Inflammatory macrophage treated with lipopolysaccharide for 4 hours (primary cell): Measurements from ENCODE around the gene GPT2.

Source experiments
- DNase-seq: peaks from one replicate; pipeline ENCODE4 v3.0.0-alpha.2; 2020

The GPT2 gene, protein sequence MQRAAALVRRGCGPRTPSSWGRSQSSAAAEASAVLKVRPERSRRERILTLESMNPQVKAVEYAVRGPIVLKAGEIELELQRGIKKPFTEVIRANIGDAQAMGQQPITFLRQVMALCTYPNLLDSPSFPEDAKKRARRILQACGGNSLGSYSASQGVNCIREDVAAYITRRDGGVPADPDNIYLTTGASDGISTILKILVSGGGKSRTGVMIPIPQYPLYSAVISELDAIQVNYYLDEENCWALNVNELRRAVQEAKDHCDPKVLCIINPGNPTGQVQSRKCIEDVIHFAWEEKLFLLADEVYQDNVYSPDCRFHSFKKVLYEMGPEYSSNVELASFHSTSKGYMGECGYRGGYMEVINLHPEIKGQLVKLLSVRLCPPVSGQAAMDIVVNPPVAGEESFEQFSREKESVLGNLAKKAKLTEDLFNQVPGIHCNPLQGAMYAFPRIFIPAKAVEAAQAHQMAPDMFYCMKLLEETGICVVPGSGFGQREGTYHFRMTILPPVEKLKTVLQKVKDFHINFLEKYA

DNA sequence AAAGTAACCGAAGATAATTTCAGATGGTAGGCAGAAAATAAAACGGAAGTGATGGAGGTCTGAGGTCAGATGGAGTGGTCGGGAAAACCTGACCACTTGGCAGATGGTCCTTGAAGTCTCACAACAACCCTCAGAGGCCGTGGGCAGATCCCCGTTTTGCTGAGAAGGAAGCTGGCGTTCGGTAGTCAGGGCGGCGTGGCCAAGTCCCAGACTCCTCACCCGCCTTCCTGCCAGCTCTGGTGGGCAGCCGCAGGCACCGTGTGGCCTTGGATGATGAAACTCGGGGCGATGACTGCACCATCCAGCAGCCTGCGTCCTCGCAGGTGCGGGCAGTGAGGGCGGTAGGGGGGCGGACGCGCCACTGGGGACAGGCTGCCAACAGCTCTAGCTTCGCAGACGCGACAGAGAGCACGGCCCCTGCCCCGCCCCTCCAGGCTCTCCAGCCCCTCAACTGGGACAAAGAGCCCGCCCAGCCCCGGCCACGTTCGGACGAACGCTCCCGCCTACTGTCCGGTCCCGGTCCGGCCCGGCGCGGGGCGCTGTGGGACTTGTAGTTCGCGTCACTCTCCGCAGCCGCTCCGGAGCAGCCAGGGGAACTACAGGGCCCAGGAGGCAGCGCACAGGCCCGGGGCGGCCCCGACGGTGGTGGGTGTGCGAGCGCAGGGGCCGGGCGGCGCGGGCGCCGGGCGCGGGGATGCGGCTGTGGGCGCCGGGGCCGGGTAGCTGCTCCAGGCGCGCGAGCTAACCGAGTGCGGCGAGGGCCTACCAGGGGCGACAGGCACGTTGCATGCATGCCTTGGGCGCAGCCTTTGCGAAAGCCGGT is at the start of gene GPT2:
Gene GPT2 (plus strand): TSS at position 673 of the 823 bp plus-strand sequence. CDS start 354 bp downstream, outside the sequence.
- DNase-seq: peak; percentile 91

DNA sequence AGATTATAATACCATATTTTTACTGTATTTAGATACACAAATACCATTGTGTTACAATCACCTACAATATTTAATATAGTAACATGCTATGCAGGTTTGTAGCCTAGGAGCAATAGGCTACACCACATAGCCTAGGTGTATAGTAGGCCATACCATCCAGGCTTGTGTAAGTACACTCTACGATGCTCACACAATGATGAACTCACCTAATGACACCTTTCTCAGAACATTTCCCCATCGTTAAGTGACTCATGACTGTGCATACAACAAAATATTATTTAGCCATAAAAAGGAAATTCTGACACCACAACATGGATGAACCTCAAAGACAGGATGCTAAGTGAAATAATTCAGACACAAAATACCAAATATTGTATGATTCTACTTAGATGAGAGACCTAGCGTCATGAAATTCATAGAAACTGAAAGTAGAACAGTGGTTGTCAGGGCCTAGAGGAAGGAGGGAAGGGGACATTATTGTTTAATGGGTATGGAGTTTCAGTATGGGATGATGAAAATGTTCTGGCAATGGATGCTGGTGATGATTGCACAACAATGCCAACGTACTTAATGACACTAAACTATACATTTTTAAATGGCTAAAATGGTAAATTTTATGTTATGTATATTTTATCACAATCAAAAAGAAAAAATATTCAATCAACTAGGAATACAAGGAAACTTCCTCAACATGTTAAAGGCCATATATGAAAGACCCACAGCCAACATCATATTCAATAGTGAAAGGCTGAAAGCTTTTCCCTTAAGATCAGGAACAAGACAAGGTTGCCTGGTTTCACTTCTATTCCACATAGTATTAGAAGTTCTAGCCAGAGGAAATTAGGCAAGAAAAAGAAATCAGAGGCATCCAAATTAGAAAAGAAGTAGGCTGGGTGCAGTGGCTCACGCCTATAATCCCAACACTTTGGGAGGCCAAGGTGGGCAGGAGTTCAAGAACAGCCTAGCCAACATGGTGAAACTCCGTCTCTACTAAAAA is 47.3 kb upstream of the GPT2 start:
- peak; percentile 76 for DNase-seq

DNA sequence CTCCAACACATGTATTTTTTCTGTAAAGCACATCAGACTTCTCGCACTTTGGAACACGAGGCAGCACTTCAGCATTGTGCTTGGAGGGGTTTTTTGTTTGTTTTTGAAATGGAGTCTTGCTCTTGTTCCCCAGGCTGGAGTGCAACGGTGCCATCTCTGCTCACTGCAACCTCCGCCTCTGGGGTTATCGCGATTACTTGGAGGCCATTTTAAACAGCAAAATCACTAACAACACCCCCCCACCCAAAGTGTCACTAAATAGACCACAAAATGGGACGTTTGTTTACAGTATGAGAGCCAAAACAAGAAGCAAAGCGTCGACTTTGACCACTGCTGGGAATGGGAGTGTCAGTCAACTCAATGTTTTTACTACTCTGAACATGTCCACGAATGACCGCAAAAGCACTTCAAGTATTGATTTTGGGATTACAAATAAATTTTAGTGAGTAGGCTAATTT is 44.1 kb upstream of the GPT2 start:
- no peak for DNase-seq

DNA sequence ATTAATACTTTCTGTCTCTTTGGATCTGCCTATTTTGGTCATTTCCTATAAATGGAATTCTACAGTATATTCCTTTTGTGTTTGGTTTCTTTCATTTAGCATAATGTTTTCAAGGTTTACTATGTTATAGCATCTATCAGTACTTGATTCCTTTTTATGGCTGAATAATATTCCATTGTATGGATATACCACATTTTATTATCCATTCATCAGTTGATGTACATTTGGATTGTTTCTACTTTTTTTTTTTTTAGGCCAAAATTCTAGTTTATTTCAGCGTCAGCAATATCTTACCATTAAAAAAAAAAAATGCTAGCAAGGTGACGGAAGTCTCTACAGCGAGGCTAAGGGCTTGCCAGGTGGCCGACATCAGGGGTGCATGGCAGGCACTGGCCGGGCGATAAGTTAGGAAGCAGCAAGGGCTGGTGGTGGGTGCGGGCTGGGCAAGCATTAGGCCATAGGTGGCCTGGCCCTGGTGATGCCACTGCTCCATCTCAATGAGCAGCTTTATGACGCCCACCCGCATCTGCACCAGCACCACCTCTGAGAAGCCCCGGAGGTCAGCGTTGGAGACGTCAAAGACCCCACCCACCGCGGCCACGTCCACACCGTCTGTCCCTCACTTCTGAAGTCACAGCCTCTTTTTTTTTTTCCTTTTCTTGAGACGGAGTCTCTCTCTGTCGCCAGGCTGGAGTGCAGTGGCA is 41.8 kb upstream of the GPT2 start:
- DNase-seq: no peak

DNA sequence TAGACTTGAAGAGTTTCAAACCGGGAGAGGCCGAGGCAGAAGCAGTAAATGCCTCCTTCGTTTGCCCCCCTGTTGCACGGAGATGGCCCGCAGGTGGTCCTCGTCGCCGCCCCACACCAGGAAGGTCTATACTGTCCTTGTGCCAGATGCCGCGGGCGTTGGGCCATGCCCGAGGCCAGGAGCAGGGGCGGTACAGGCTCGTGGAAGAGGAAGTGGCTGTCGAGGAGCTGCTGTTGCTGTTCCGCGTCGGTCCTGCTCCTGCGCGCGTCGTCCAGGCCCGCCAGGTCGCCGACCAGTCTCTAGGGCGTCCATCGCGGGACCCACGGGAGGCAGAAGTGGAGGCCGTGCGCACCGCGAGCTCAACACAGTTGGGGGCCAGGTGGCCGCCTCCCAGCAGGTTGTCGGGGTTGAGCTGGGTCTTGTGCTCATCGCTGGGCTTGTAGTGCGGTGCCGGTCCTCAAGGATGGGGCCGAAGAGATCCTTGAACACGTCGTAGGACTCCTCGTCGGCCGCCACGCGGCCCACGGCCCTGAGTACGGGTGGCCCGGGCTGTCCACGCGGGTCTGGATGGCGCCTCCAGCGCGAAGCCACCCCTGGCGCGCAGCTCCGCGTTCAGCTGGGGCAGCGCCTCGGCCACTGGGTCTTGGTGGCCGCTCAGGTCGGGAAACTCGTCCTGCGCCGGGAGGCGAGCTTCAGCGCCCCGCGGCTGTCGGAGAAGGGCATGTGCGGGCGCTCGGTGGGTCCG is 40.1 kb upstream of the GPT2 start:
- DNase-seq: peak; percentile 21

DNA sequence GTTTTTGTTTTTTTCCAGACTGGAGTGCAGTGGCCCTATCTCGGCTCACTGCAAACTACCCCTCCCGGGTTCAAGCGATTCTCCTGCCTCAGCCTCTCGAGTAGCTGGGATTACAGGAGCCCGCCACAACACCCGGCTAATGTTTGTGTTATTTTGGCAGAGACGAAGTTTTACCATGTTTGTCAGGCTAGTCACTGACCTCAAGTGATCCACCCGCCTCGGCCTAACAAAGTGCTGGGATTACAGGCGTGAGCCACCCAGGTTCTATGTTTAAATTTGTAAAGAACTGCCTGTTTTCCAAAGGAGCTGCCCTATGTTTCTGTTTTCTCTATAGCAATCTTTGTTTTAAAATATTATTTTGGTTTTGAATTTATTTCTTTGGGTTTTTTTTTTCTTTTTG is 39.4 kb upstream of the GPT2 start:
- DNase-seq: no peak

DNA sequence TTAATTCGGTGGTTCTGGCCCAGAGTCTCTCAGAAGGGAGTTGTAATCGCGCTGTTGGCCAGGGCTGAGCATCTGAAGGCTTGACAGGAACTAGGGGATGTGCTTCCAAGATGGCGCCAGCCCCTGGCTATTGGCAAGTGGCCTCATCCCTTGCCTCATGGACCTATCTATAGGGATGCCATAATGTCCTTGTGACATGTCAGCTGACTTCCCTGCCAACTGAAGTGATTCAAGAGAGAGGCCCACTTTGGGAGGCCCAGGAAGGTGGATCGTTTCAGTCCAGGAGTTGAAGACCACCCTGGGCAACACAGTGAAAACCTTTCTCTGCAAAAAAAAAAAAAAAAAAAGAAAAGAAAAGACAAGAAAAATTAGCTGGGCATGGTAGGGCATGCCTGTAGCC is 38.2 kb upstream of the GPT2 start:
- DNase-seq: no peak

DNA sequence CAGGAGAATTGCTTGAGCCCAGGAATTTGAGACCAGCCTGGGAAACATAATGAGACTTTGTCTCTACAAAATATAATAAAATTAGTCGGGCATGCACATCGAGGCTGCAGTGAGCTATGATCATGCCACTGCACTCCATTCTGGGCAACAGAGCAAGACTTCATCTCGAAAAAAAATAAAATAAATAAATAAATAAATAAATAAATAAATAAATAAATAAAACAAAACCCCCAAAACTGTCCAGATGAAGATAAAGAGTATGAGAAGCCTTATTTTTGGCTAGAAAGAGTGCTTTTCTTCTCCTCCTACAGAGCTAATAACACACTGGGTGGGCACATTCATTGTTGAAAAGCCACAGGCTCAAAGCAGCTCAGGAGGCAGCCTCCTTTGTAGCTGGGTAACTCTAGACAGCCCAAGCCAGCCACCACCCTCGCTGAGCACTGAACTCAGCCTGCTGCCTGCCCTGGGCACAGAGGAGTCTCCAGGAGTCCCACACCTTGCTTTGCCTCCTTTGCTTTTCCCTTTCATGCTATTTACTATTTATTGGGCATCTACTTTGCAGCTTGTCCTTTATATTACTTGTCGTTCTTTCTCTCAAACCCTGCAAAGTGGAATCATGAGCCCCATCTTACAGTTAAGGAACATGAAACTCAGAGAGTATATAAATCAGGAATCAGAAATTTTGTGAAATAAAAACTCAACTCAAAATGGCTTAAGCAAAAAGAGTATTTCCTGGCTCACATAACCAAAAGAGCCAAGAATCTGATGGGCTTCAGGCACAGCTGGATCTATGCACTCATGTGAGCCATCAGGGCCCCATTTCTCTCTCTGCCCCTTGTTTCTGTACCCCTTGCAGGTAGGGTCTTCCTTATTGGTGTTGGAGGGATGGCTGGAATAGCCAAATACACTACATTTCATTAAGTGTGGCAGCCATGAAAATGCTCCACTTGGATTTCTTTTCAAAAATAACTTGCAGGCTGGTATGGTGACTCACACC is 35.1 kb upstream of the GPT2 start:
- DNase-seq: no peak

DNA sequence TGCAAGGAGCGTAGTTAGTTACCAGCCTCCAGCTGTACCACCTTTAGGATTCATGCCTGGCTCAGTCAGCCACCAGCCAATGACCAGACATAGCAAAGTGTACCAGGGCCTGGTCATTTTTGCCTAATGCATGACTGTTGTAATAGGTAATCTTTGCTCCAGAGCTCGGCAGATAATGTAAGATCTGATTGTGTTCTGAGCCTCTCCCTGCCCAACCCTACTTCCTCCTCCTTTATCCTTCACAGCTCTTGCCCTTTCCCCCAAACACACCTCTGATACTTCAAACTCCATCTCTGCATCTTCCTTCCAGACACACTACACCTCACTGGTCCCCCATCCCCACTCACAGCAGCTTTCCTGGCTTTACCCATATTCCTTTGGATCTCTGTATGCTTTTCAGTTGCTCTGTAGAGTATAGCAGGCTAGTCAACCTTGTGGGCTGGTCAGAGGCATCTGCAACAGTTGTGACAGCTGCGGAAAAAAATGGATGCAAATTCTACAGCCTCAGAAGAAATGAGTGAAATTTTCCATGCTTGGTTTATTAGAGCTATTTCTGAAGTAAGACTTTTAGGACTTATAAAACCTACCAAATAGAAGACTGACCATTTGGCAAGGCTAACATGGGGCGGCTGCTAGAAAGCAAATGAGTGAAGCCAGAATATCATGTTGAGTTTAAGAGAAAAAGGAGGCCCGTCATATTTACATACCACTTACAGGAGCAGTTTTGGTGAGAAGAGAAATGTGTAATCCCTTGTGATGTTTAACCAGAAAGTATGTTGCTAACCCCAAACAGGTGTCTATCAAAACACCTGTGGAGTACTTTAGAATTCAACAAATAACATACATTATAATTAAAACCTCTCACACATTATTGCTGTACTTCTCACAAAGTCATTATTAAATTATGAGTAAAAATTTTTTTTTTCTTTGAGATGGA is 33.3 kb upstream of the GPT2 start:
- no peak for DNase-seq

DNA sequence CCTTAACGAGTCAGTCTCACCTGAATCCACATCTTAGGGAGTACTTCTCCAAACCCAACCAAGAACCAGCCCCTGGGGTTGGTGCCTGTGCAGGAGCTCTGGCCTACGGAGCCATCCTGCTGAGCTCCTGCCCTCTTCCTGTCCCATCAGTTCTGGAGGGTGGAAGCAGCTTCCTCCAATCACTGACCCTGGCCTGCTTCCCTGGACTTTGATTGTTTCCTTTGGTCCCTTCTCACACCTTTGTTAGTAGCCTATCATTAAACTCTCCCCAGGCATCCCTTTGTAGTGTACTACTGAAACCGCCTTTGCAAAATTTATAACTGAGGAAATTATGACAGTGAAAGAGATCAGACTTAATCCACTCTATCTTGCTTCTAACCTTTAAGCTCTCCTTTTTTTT is 32.0 kb upstream of the GPT2 start:
- DNase-seq: no peak

DNA sequence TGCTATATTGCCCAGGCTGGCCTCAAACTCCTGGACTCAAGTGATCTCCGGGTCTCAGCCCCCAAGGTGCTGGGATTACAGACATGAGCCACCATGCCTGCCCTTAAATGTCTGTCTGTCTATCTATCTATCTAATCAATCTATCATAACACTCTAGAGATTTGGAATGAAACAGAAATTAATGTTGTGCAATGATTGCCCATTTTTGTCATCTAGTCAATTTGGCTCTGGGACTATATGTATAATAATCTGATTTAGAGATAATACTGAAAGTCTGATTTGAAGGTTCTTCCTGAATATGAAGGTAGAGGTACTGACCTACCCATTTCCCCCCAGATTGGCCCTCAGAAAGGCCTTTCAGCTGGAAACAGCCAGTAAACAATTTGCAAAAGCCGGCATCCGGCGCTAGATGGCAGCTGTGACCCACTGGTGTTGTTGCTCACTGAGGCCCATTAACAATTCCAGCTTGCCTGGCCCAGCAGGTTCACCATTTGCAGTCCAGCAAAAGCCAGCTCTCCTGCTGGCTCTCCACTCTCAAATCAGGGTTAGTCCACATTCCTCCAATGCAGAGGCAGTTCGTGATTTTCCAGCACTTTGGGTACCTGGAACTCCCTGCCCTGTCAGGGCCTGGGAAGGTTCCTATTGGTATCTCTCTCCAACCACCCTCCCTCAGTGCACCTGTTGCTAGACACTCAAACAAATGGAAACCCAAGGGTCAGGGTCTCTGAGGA is 30.3 kb upstream of the GPT2 start:
- DNase-seq: peak; percentile 75

DNA sequence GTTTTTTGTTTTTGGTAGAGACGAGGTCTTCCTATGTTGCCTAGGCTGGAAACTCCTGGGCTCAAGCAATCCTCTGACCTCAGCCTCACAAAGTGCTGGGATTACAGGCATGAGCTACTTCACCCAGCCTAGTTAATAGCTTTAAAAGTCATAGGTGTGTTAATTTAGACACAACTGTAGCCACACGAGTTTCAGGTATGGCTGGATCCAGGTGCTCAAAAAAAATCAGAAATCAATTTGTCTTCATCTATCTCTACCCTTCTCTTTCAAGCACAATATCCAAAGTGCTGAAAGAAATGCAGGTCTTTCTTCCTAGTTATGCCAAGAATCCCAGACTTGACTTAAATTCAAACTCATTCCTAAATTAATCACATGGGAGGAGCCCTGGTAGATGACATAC is 29.3 kb upstream of the GPT2 start:
- no peak for DNase-seq

DNA sequence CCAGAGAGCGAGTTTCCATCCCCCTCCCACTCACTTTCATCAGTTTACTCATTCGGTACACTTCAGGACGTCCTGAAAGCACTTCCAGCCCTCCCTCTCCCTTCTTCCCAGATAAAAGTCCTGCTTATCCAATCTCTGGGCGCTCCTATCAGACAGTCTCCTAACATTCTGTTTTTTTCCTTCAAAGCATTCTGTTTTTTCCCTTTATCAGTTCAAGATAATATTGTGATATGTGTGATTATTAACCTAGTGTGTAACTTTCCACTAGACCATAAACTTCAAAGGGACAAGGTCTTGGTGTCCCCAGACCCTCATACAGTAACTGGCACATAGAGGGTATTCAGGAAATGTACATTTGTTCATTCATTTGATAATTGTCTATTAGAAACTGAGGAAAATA is 28.8 kb upstream of the GPT2 start:
- no peak for DNase-seq

DNA sequence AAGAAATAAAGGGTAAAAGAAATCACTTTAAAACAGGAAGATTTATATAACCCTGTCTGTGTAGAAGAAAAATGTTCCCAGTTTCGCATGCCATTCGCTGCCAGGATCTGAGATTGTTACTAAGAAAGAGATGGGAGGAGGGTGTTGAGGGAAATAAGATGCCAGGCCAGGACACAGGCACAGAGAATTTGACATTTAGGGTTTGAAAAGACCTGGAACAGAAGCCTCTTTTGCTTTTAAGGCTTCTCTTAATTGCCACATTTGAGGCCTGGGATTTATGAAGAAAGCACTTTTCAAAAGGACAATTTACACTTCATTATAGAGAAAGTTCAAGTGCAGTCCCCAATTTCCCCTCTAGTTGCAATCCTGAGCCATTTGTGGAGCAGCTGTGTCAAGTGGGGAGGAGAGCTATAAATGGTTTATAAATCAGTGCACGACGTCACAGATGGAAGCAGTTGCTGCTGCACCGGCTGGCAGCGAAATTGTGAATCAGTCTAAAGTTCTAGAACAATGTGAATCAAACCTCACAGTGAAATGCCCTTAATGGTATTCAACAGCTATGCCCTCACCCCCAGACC is 26.7 kb upstream of the GPT2 start:
- DNase-seq: peak; percentile 33

DNA sequence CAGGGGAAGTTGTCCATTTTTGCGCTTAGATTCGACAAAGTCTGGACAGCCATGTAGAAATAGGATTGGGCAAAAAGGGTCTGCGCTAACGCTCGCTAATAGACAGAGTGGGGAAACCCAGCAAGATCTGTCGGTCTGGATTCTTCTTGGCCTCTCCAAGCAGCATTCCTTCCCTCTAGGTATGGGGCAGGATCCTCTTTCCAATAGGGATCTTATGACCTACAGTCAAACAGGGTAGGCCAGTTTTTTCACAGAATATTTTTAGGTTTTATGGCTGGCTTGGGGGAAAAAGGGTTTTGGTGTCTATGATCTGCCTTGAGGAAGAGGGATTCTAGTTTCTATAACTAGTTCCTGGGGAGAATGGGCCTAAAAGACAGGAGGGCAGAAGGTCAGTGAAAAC is 26.0 kb upstream of the GPT2 start:
- no peak for DNase-seq

DNA sequence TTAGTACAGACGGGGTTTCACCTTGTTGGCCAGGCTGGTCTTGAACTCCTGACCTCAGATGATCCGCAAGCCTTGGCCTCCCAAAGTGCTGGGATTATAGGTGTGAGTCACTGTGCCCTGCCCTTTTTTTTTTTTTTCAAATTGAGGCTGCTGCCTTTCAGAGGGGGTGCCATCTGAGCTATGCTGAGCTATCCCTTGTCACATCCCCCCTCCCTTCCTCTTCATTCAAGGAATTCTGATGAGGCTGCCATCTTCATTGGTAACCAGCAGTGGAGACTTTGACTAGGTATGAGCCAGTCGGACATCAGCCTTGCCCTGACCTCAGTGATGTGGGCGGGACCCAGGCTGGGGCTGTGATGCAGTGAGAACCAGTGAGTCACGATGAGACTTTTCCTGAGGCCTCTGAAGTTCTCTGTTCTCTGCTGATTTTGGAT is 24.4 kb upstream of the GPT2 start:
- DNase-seq: peak; percentile 88
